H1 (cell line): ENCODE measurements around the gene MACROD2. TPM values are rescaled to one million over a fixed set of nuclear protein-coding genes. Genes with fewer than 3 reads are reported as not detected.
A peak's percentile ranks its signal among the peaks of the same experiment; 100 is the strongest.

ENCODE experiments used
- CTCF ChIA-PET: fragments of 300-600 bp; sonication (Branson Sonifier 250); formaldehyde crosslinking; loops from one replicate; lab custom pipeline; 2021; ENCODE audit not compliant: partially characterized antibody; lab: Charles Lee
- POLR2A ChIA-PET: fragments of 300-600 bp; sonication (Branson Sonifier 250); formaldehyde crosslinking; loops from one replicate; lab custom pipeline; 2021; ENCODE audit warnings: inconsistent platforms; ENCODE audit not compliant: partially characterized antibody; lab: Charles Lee
- DNase-seq, 2 experiments: peaks; one replicate each; pipeline versions ENCODE4 v3.0.0 to v3.0.0-alpha.2; 2010 to 2022; ENCODE audit warnings: low spot score in 2 of 2, low read depth in 1 of 2, mixed read lengths in 1 of 2
- FAIRE-seq: peaks from 2 replicates; lab custom pipeline; 2011; peaks lifted over from hg19 to GRCh38; lab: Jason Lieb, UNC
- H2AFZ ChIP-seq: 2 replicates; pipeline ENCODE4 v1.8.1; 2012; ENCODE audit warnings: low read length, inconsistent platforms
- H2AK5ac ChIP-seq: 2 replicates; pipeline ENCODE4 v1.6.1; 2013; ENCODE audit warnings: low read depth, low read length
- H2BK120ac ChIP-seq: replicated peaks from 2 replicates; pipeline ENCODE3; 2013; ENCODE audit warnings: low read depth, low read length, inconsistent platforms
- H2BK12ac ChIP-seq: 2 replicates; pipeline ENCODE4 v1.6.1; 2013; ENCODE audit warnings: low read depth, low read length
- H2BK15ac ChIP-seq: 2 replicates; pipeline ENCODE4 v1.6.1; 2013; ENCODE audit warnings: low read length
- H2BK20ac ChIP-seq: 2 replicates; pipeline ENCODE4 v1.6.1; 2013; ENCODE audit warnings: low read length
- H2BK5ac ChIP-seq: 2 replicates; pipeline ENCODE4 v1.6.1; 2013; ENCODE audit warnings: low read depth, low read length
- H3K14ac ChIP-seq: 2 replicates; pipeline ENCODE4 v1.6.1; 2013; ENCODE audit warnings: inconsistent platforms; ENCODE audit not compliant: insufficient read length
- H3K18ac ChIP-seq: 2 replicates; pipeline ENCODE4 v1.6.1; 2013; ENCODE audit warnings: low read length; ENCODE audit errors: extremely low read depth
- H3K23ac ChIP-seq: 2 replicates; pipeline ENCODE4 v1.6.1; 2013; ENCODE audit warnings: inconsistent platforms; ENCODE audit not compliant: insufficient read length
- H3K23me2 ChIP-seq: 2 replicates; pipeline ENCODE4 v1.6.1; 2013; ENCODE audit warnings: low read depth, low read length
- H3K27ac ChIP-seq: 2 replicates; pipeline ENCODE4 v1.6.1; 2011; ENCODE audit warnings: low read depth, low read length, inconsistent platforms
- H3K27me3 ChIP-seq, 4 experiments: replicated peaks in 1 of 4; 1 replicate in 1 of 4; 2 replicates in 3 of 4; pipeline versions ENCODE4 v1.6.1 to v1.8.1; 2011 to 2013; ENCODE audit warnings: low read length in 3 of 4, mild to moderate bottlenecking in 3 of 4, inconsistent platforms in 2 of 4, mixed read lengths in 2 of 4, moderate library complexity in 1 of 4; ENCODE audit not compliant: control insufficient read depth in 3 of 4, insufficient read depth in 3 of 4; ENCODE audit errors: extremely low read depth in 1 of 4
- H3K36me3 ChIP-seq, 4 experiments: 2 replicates each; pipeline versions ENCODE4 v1.6.1 to v1.8.1; 2011 to 2013; ENCODE audit warnings: mild to moderate bottlenecking in 4 of 4, low read length in 3 of 4, moderate library complexity in 2 of 4, control low read depth in 1 of 4, inconsistent platforms in 1 of 4; ENCODE audit not compliant: insufficient read depth in 4 of 4, control insufficient read depth in 2 of 4
- H3K4ac ChIP-seq: replicated peaks from 2 replicates; pipeline ENCODE3; 2013; ENCODE audit warnings: low read length, low read depth, mixed read lengths, inconsistent platforms; ENCODE audit not compliant: insufficient read length
- H3K4me1 ChIP-seq, 4 experiments: replicated peaks in 1 of 4; 1 replicate in 1 of 4; 2 replicates in 3 of 4; pipeline versions ENCODE4 v1.6.1 to v1.8.1; 2011 to 2013; ENCODE audit warnings: low read length in 3 of 4, inconsistent platforms in 2 of 4, mixed read lengths in 1 of 4; ENCODE audit not compliant: insufficient read depth in 4 of 4, control insufficient read depth in 3 of 4
- H3K4me2 ChIP-seq, 2 experiments: 2 replicates each; pipeline versions ENCODE4 v1.6.1 to v1.8.1; 2011 to 2013; ENCODE audit warnings: low read depth in 2 of 2, low read length in 2 of 2, control low read depth in 1 of 2, inconsistent platforms in 1 of 2, mild to moderate bottlenecking in 1 of 2; ENCODE audit not compliant: insufficient read depth in 1 of 2
- H3K4me3 ChIP-seq, 4 experiments: fragments of 200-600, 300-600 bp in 1 of 4; sonication (generic), shearing (Covaris generic), sonication (Bioruptor Twin) in 1 of 4; 2 replicates each; pipeline versions ENCODE4 v1.5.1 to v1.8.1; 2011 to 2016; ENCODE audit warnings: low read length in 4 of 4, low read depth in 3 of 4, control low read depth in 2 of 4, inconsistent platforms in 2 of 4, mild to moderate bottlenecking in 2 of 4, mixed read lengths in 1 of 4, moderate library complexity in 1 of 4; ENCODE audit not compliant: insufficient read depth in 2 of 4; ENCODE audit errors: extremely low read depth in 1 of 4
- H3K56ac ChIP-seq: replicated peaks from 2 replicates; pipeline ENCODE3; 2013; ENCODE audit warnings: low read depth, mild to moderate bottlenecking, mixed read lengths, low read length, inconsistent platforms; ENCODE audit not compliant: insufficient read length
- H3K79me1 ChIP-seq: 2 replicates; pipeline ENCODE4 v1.6.1; 2013; ENCODE audit warnings: low read depth, low read length, control low read depth
- H3K79me2 ChIP-seq, 2 experiments: 2 replicates each; pipeline versions ENCODE4 v1.6.1 to v1.8.1; 2012 to 2013; ENCODE audit warnings: low read length in 2 of 2, mild to moderate bottlenecking in 2 of 2, inconsistent platforms in 1 of 2; ENCODE audit not compliant: insufficient read depth in 2 of 2, control insufficient read depth in 1 of 2
- H3K9ac ChIP-seq, 4 experiments: replicated peaks in 1 of 4; 1 replicate in 1 of 4; 2 replicates in 3 of 4; pipeline versions ENCODE4 v1.6.1 to v1.8.1; 2011 to 2013; ENCODE audit warnings: low read depth in 3 of 4, low read length in 3 of 4, control low read depth in 2 of 4, mild to moderate bottlenecking in 2 of 4, moderate library complexity in 2 of 4, inconsistent platforms in 1 of 4; ENCODE audit errors: extremely low read depth in 1 of 4
- H3K9me3 ChIP-seq, 2 experiments: 2 replicates each; pipeline versions ENCODE4 v1.6.1 to v1.8.1; 2012 to 2013; ENCODE audit warnings: mild to moderate bottlenecking in 2 of 2, moderate library complexity in 2 of 2, control low read depth in 1 of 2, inconsistent platforms in 1 of 2, low read depth in 1 of 2, low read length in 1 of 2, mixed read lengths in 1 of 2; ENCODE audit not compliant: insufficient read depth in 2 of 2
- H4K20me1 ChIP-seq, 2 experiments: replicated peaks in 1 of 2; 2 replicates each; pipeline versions ENCODE3 to v1.8.1; 2011 to 2013; ENCODE audit warnings: inconsistent platforms in 2 of 2, low read length in 2 of 2, mild to moderate bottlenecking in 1 of 2; ENCODE audit not compliant: insufficient read depth in 2 of 2, control insufficient read depth in 1 of 2
- H4K5ac ChIP-seq: 2 replicates; pipeline ENCODE4 v1.6.1; 2013; ENCODE audit warnings: low read length, low read depth, mixed read lengths, inconsistent platforms; ENCODE audit not compliant: insufficient read length
- H4K8ac ChIP-seq: 2 replicates; pipeline ENCODE4 v1.8.0; 2013; ENCODE audit warnings: mild to moderate bottlenecking, moderate library complexity, low read length, inconsistent platforms; ENCODE audit not compliant: insufficient read depth; ENCODE audit errors: extremely low read depth
- H4K91ac ChIP-seq: replicated peaks from 2 replicates; pipeline ENCODE3; 2013; ENCODE audit warnings: low read length, mixed read lengths, inconsistent platforms; ENCODE audit not compliant: insufficient read length
- MAFK ChIP-seq: IDR thresholded peaks from 2 replicates; pipeline ENCODE4 v1.6.1; 2012; ENCODE audit warnings: low read depth, mild to moderate bottlenecking, improper control_type of control experiment, low read length
- SP1 ChIP-seq: IDR thresholded peaks from 2 replicates; pipeline ENCODE4 v1.6.1; 2011; ENCODE audit warnings: low read depth, low read length
- WGBS, 2 experiments: shearing (Covaris generic) in 1 of 2; methylation state at CpG; one replicate each; pipeline versions ENCODE4 v1.1.6 to v1.1.7; 2013 to 2015; ENCODE audit warnings: low lambda C conversion rate in 2 of 2, mixed read lengths in 2 of 2, inconsistent platforms in 1 of 2, low coverage in 1 of 2, missing lambda C conversion rate in 1 of 2; ENCODE audit not compliant: insufficient replicate concordance in 2 of 2, insufficient coverage in 1 of 2, insufficient read length in 1 of 2; ENCODE audit errors: extremely low coverage in 1 of 2, missing lambda C conversion rate in 1 of 2; 5-methylcytosine and 5-hydroxymethylcytosine counted together
- polyA plus RNA-seq, 7 experiments: library from polyadenylated mRNA; depleted of rRNA in 3 of 7; stranded (reverse) in 5 of 7; unstranded in 2 of 7; fragments of >200 nt in 5 of 7; fragments of 200-250 nt in 2 of 7; gene quantifications; 1 replicate in 5 of 7; 2 replicates in 1 of 7; 4 replicates in 1 of 7; pipeline versions ENCODE4 v1.2.1 to v1.2.3, GENCODE V29; 2011 to 2013; ENCODE audit warnings: missing spikeins in 2 of 7, mixed read lengths in 2 of 7
- total RNA-seq: library from RNA; stranded (reverse); fragmentation: NEBNext Ultra II Directional; extraction: Animal tissue kit (Norgen Biotek cat#: 25700); gene quantifications from 2 replicates; pipeline ENCODE4 v1.2.1, GENCODE V29; 2021

The MACROD2 gene
- total and polyA plus RNA-seq, 2 of the 8 experiments (the other 6 are each of a cell fraction or from before 2014, with no cell fraction given), result 0.70 to 3.9 TPM

GRCh38 chr20:14178528-14178927, 183.2 kb downstream of the MACROD2 start:
- 90% methylated on average over 4 of the region's 4 CpGs; no CpG with 5 or more reads in 1 of the 2 experiments for WGBS, 2 experiments
- H4K8ac ChIP-seq, result no peak overlapping the region
- H3K27ac ChIP-seq, result no peak overlapping the region
- no peak for TF ChIP-seq SP1
- TF ChIP-seq MAFK, result peak; percentile 73; the same call in 1 of the 2 replicates
- H4K20me1 ChIP-seq, result no peaks in the 10 kb centered on the region
- no peak overlapping the region for H3K23ac ChIP-seq
- FAIRE-seq (no peak), DNase-seq (no peak)
- no peak overlapping the region for H4K5ac ChIP-seq
- no peak overlapping the region for H4K91ac ChIP-seq
- no peak overlapping the region for H2BK12ac ChIP-seq
- H3K4ac ChIP-seq, result no peak overlapping the region
- CTCF ChIA-PET, result no interaction called here
- H2BK120ac ChIP-seq, result no peak overlapping the region
- H3K4me1 ChIP-seq, result no peaks in the 10 kb centered on the region
- no peak overlapping the region for H3K14ac ChIP-seq
- H3K79me1 ChIP-seq, result no peaks in the 10 kb centered on the region
- no peaks in the 10 kb centered on the region for H3K27me3 ChIP-seq
- peaks cover 10 to 12% of the 10 kb centered on the region in 2 experiments; a peak in 2 of 4 replicates for H3K9me3 ChIP-seq
- no peaks in the 10 kb centered on the region for H3K79me2 ChIP-seq
- no peak overlapping the region for H3K4me2 ChIP-seq
- H2BK20ac ChIP-seq, result no peak overlapping the region
- no peak overlapping the region for H2AFZ ChIP-seq
- POLR2A ChIA-PET, result no interaction called here
- H2BK15ac ChIP-seq, result no peak overlapping the region
- no peak overlapping the region for H2BK5ac ChIP-seq
- no peak overlapping the region for H3K9ac ChIP-seq
- H3K4me3 ChIP-seq, result no peak overlapping the region
- H2AK5ac ChIP-seq, result no peak overlapping the region
- no peaks in the 10 kb centered on the region; a peak in 1 of 8 replicates for H3K36me3 ChIP-seq
- H3K18ac ChIP-seq, result no peak overlapping the region
- H3K56ac ChIP-seq, result no peak overlapping the region
- no peaks in the 10 kb centered on the region; the same call in 1 of the 2 replicates for H3K23me2 ChIP-seq
